Activated CD4-positive, alpha-beta T cell treated with anti-CD3 and anti-CD28 coated beads, Interleukin-2, Interleukin-4, amounts not matched to agents 100 ng/mL and 50 ng/mL, durations not matched to agents 16 hours and 8 hours (primary cell): Measurements from ENCODE around the gene PPIA.
"Not testable (repeated sequence)": the region's sequence is repeated elsewhere in the genome, so short reads cannot be mapped to it uniquely, and the experiment has no call there.

Source experiments
- DNase-seq: peaks from one replicate; pipeline ENCODE4 v3.0.0-alpha.2; 2020; ENCODE audit warnings: low spot score

PPIA gene

GRCh38 chr7:44827567-44827966 lies 31.1 kb downstream of the PPIA start:
- no peak for DNase-seq

- DNase-seq, result no peak
These were observed 42.3 kb downstream of the PPIA start for GRCh38 chr7:44838751-44839150.

GRCh38 chr7:44842675-44843074 lies 46.2 kb downstream of the PPIA start:
- not testable (repeated sequence) for DNase-seq

GRCh38 chr7:44843440-44843839 lies 47.0 kb downstream of the PPIA start:
- DNase-seq, result not testable (repeated sequence)

- no peak for DNase-seq
These were observed 49.0 kb downstream of the PPIA start for GRCh38 chr7:44845451-44845850.

GRCh38 chr7:44846390-44846789 lies 49.9 kb downstream of the PPIA start:
- DNase-seq, result not testable (repeated sequence)

GRCh38 chr7:44846816-44847508 lies 50.5 kb downstream of the PPIA start:
- DNase-seq, result no peak

GRCh38 chr7:44847509-44847919 lies 51.0 kb downstream of the PPIA start:
- peak; percentile 86 for DNase-seq

GRCh38 chr7:44847920-44848634 lies 51.6 kb downstream of the PPIA start, which contains the start of gene H2AZ2:
H2AZ2 (minus strand) TSS chr7:44848087; CDS start chr7:44847971, 116 bp downstream.
- peak; percentile 100 for DNase-seq

GRCh38 chr7:44849259-44849884 lies 52.9 kb downstream of the PPIA start:
- no peak for DNase-seq

- DNase-seq, result peak; percentile 35
These were observed 53.5 kb downstream of the PPIA start for GRCh38 chr7:44849885-44850544.

GRCh38 chr7:44852590-44852989 lies 56.1 kb downstream of the PPIA start:
- DNase-seq, result no peak
